K562 (cell line): Measurements from ENCODE around the gene PRDM2. TPM values are rescaled to one million over a fixed set of nuclear protein-coding genes. Genes with fewer than 3 reads are reported as not detected.

Source experiments
- ATAC-seq: fragments of 200-7000 bp; cut with Tn5 transposase; 3 replicates; pipeline ENCODE4 v1.9.1; 2020; ENCODE audit warnings: moderate library complexity
- BruUV-seq: library from RNA; stranded (reverse); fragments of 400-500 nt; replicated peaks from 2 replicates; lab custom pipeline; 2021; lab: Mats Ljungman, UMichigan
- CTCF ChIA-PET: fragments of 300-600 bp; formaldehyde crosslinking; extraction: SDS; loops from one replicate; lab custom pipeline; 2021; ENCODE audit warnings: low intra/inter-chr PET ratio; lab: Yijun Ruan, JAX
- POLR2A ChIA-PET: fragments of 300-600, 350-650 bp; sonication (Branson Sonifier 250); formaldehyde crosslinking; extraction: SDS; loops from one replicate; lab custom pipeline; 2021; ENCODE audit warnings: antibody characterized with exemption, inconsistent platforms; lab: Yijun Ruan, JAX
- DNase-seq, 4 experiments: peaks; one replicate each; pipeline versions ENCODE4 v3.0.0 to v3.0.0-alpha.2; 2011 to 2018; ENCODE audit warnings: low spot score in 3 of 4, mixed read lengths in 3 of 4; ENCODE audit errors: extremely low read depth in 1 of 4
- FAIRE-seq: peaks from 2 replicates; lab custom pipeline; 2011; peaks lifted over from hg19 to GRCh38; lab: Jason Lieb, UNC
- H2AFZ ChIP-seq: 2 replicates; pipeline ENCODE4 v1.6.0; 2011; ENCODE audit warnings: low read depth, low read length, control low read depth, inconsistent platforms
- H3K27ac ChIP-seq: fragments of 200-600 bp; 3 replicates; pipeline ENCODE4 v1.8.0; 2011; ENCODE audit warnings: low read depth, mild to moderate bottlenecking, control low read depth, inconsistent platforms, low read length, moderate library complexity, mixed read lengths; ENCODE audit errors: extremely low read depth
- H3K27me3 ChIP-seq, 2 experiments: fragments of 300-600 bp in 1 of 2; 2 replicates in 1 of 2; 3 replicates in 1 of 2; pipeline versions ENCODE4 v1.6.0 to v1.8.0; 2011; ENCODE audit warnings: inconsistent platforms in 2 of 2, low read length in 2 of 2, mild to moderate bottlenecking in 1 of 2, mixed read lengths in 1 of 2, moderate library complexity in 1 of 2; ENCODE audit not compliant: control insufficient read depth in 2 of 2, insufficient read depth in 2 of 2
- H3K36me3 ChIP-seq: fragments of 300-600 bp; 3 replicates; pipeline ENCODE4 v1.8.0; 2011; ENCODE audit warnings: mild to moderate bottlenecking, low read length, inconsistent platforms; ENCODE audit not compliant: control insufficient read depth, insufficient read depth
- H3K4me1 ChIP-seq, 2 experiments: fragments of 200-600 bp in 1 of 2; replicated peaks in 1 of 2; 2 replicates in 1 of 2; 3 replicates in 1 of 2; pipeline versions ENCODE4 v1.5.1 to v1.8.0; 2011; ENCODE audit warnings: inconsistent platforms in 2 of 2, low read length in 2 of 2, mild to moderate bottlenecking in 1 of 2, mixed read lengths in 1 of 2, moderate library complexity in 1 of 2; ENCODE audit not compliant: control insufficient read depth in 2 of 2, insufficient read depth in 2 of 2
- H3K4me2 ChIP-seq: 2 replicates; pipeline ENCODE4 v1.6.1; 2011; ENCODE audit warnings: low read length, control low read depth, inconsistent platforms, mixed read lengths; ENCODE audit not compliant: insufficient read depth
- H3K4me3 ChIP-seq: fragments of 200-600 bp; sonication (generic), shearing (Covaris generic); 2 replicates; pipeline ENCODE4 v1.5.1; 2016; ENCODE audit warnings: control low read depth, inconsistent platforms
- H3K79me2 ChIP-seq: fragments of 200-600 bp; 3 replicates; pipeline ENCODE4 v1.8.0; 2011; ENCODE audit warnings: low read length, inconsistent platforms; ENCODE audit not compliant: control insufficient read depth, insufficient read depth
- H3K9ac ChIP-seq, 2 experiments: 2 replicates each; pipeline versions ENCODE4 v1.6.0 to v1.6.1; 2011; ENCODE audit warnings: low read depth in 2 of 2, low read length in 2 of 2, control low read depth in 1 of 2, inconsistent platforms in 1 of 2, mild to moderate bottlenecking in 1 of 2, mixed read lengths in 1 of 2; ENCODE audit not compliant: insufficient read depth in 1 of 2
- H3K9me1 ChIP-seq: one replicate; pipeline ENCODE4 v1.6.0; 2011; ENCODE audit warnings: inconsistent platforms, mild to moderate bottlenecking, low read length, moderate library complexity; ENCODE audit not compliant: control insufficient read depth, insufficient read depth
- H3K9me3 ChIP-seq: replicated peaks from 2 replicates; pipeline ENCODE4 v1.5.1; 2011; ENCODE audit warnings: low read depth, low read length, inconsistent platforms; ENCODE audit not compliant: control insufficient read depth, insufficient read depth
- H4K20me1 ChIP-seq: replicated peaks from 2 replicates; pipeline ENCODE4 v1.6.1; 2011; ENCODE audit warnings: low read length, inconsistent platforms, mixed read lengths; ENCODE audit not compliant: control insufficient read depth, insufficient read depth
- CEBPB ChIP-seq: fragments of 450-650 bp; IDR thresholded peaks from 2 replicates; pipeline ENCODE4 v1.6.1; 2016; ENCODE audit warnings: missing genetic modification characterization, missing compliant biosample characterization
- CTCF ChIP-seq, 3 experiments: IDR thresholded peaks in 2 of 3; conservative IDR thresholded peaks in 1 of 3; 2 replicates each; pipeline ENCODE4 v1.5.1; 2011 to 2012; ENCODE audit warnings: low read length in 3 of 3, mild to moderate bottlenecking in 3 of 3, control low read depth in 2 of 3, improper control_type of control experiment in 1 of 3, inconsistent platforms in 1 of 3, low read depth in 1 of 3, mixed read lengths in 1 of 3, moderate library complexity in 1 of 3; ENCODE audit not compliant: insufficient read depth in 2 of 3
- ZNF551 ChIP-seq: fragments of 250-450 bp; sonication (Bioruptor Pico); IDR thresholded peaks from 2 replicates; pipeline ENCODE4 v1.5.0; 2021; ENCODE audit warnings: mild to moderate bottlenecking, moderate library complexity
- WGBS: fragments of 100-300 bp; shearing (Covaris generic); methylation state at CpG from one replicate; pipeline ENCODE4 v1.1.6; 2016; ENCODE audit warnings: low coverage, mixed read lengths; ENCODE audit not compliant: insufficient coverage; ENCODE audit errors: missing lambda C conversion rate; 5-methylcytosine and 5-hydroxymethylcytosine counted together
- in situ Hi-C: fragments of 300-500 bp; cut with MboI; formaldehyde crosslinking; loops from 4 replicates; pipeline ENCODE4 v1.15.0; 2018; ENCODE audit warnings: inconsistent platforms, mixed read lengths
- intact Hi-C: fragments of 100-400 bp; cut with micrococcal nuclease; formaldehyde crosslinking; loops from 2 replicates; pipeline ENCODE4 v1.14.2; 2022
- polyA plus RNA-seq, 8 experiments: library from polyadenylated mRNA; depleted of rRNA in 4 of 8; stranded (reverse) in 5 of 8; unstranded in 3 of 8; fragments of >200 nt; fragmentation: Nextera tagmentation in 2 of 8; fragmentation: Illumina TruSeq in 1 of 8; extraction: Ambion mirVana in 2 of 8; extraction: Trizol in 1 of 8; gene quantifications; 2 replicates each; pipeline versions ENCODE4 v1.2.1 to v1.2.3, GENCODE V29; 2011 to 2014; ENCODE audit warnings: inconsistent platforms in 1 of 8, missing spikeins in 1 of 8
- total RNA-seq, 7 experiments: library from RNA; depleted of rRNA in 6 of 7; stranded (reverse); fragments of >200 nt in 6 of 7; fragmentation: Illumina TruSeq in 2 of 7; extraction: Trizol in 2 of 7; gene quantifications; 2 replicates each; pipeline versions ENCODE4 v1.2.1 to v1.2.3, GENCODE V29; 2011 to 2021; ENCODE audit warnings: low replicate concordance in 1 of 7

The PRDM2 gene
- total and polyA plus RNA-seq, 9 of the 15 experiments (the other 6 are each of a cell fraction or from before 2014, with no cell fraction given): 5.4 to 27.6 (median 12.5) TPM

- no peaks in the 10 kb centered on the region for H3K79me2 ChIP-seq
- ChIA-PET POLR2A (no interaction called here), CTCF (interaction anchor here (1.0 to 1.7 kb wide), 2 partner anchors 296 to 300 kb away, joined by 3 to 4 read pairs; no protein-coding TSS in a partner anchor)
- no peak overlapping the region for H3K9ac ChIP-seq
- intact Hi-C loops (loop anchor here (2.0 kb wide), 1 partner anchor 145 kb away; no protein-coding TSS in a partner anchor), in situ Hi-C loops (loop anchor here (5.0 kb wide), 1 partner anchor 293 kb away; no protein-coding TSS in a partner anchor)
- no peak for DNase-seq
- no peak overlapping the region for H3K4me2 ChIP-seq
- no peaks in the 10 kb centered on the region for H3K4me1 ChIP-seq
- no TSS peak for BruUV-seq
- WGBS: 6% methylated on average over 4 of the region's 4 CpGs
- FAIRE-seq: no peak
- no peak overlapping the region for H2AFZ ChIP-seq
- H3K36me3 ChIP-seq: no peaks in the 10 kb centered on the region
- H3K27ac ChIP-seq: no peak overlapping the region
- no peak for ATAC-seq
- no peaks in the 10 kb centered on the region for H3K9me1 ChIP-seq
- no peaks in the 10 kb centered on the region; the same call in 1 of the 2 replicates for H3K9me3 ChIP-seq
- TF ChIP-seq CTCF (IDR thresholded peaks at IDR 0.05 in 2 of 3, conservative IDR thresholded peaks at IDR 0.05 in 1 of 3; ENCODE audit: insufficient read depth in 2 of 3, low read depth in 1 of 3, low read length in 3 of 3) (peak in 1 of 3 experiments; percentile 17; a peak in 2 of 6 replicates), CEBPB (tag) (peak; percentile 66), ZNF551 (CRISPR knock-in tag) (no peak)
- TF ChIP-seq, all 486 proteins: peak for 2
- peaks cover 14 to 21% of the 10 kb centered on the region in 2 experiments; a peak in 4 of 5 replicates for H3K27me3 ChIP-seq
- no peak overlapping the region for H3K4me3 ChIP-seq
- peaks cover 5% of the 10 kb centered on the region for H4K20me1 ChIP-seq
These were observed 36.0 kb upstream of the PRDM2 start for GRCh38 chr1:13663969-13664368.
